LoVo (cell line): ENCODE results near the gene KCNJ5.

Source experiments
- DNase-seq: peaks from one replicate; pipeline ENCODE4 v3.0.0-alpha.2; 2016; ENCODE audit warnings: low spot score

KCNJ5 gene

GRCh38 chr11:128933481-128934178, 42.5 kb downstream of the KCNJ5 start:
- no peak for DNase-seq

- DNase-seq = no peak
Observed at GRCh38 chr11:128934351-128934750, 43.2 kb downstream of the KCNJ5 start.

GRCh38 chr11:128934926-128935325, 43.8 kb downstream of the KCNJ5 start:
- DNase-seq = no peak

- no peak for DNase-seq
Observed at GRCh38 chr11:128936606-128937251, 45.6 kb downstream of the KCNJ5 start.

GRCh38 chr11:128937480-128937879, 46.3 kb downstream of the KCNJ5 start:
- DNase-seq = no peak

- no peak for DNase-seq
Observed at GRCh38 chr11:128938156-128938885, 47.2 kb downstream of the KCNJ5 start.

GRCh38 chr11:128939591-128939990, 48.4 kb downstream of the KCNJ5 start:
- DNase-seq = no peak

GRCh38 chr11:128940156-128940555, 49.0 kb downstream of the KCNJ5 start:
- DNase-seq = no peak

GRCh38 chr11:128940603-128941002, 49.4 kb downstream of the KCNJ5 start:
- DNase-seq = no peak

GRCh38 chr11:128941110-128941509, 50.0 kb downstream of the KCNJ5 start:
- DNase-seq = no peak

- DNase-seq = no peak
Observed at GRCh38 chr11:128941573-128942271, 50.6 kb downstream of the KCNJ5 start.

GRCh38 chr11:128942272-128942612, 51.1 kb downstream of the KCNJ5 start:
- no peak for DNase-seq

GRCh38 chr11:128942817-128943427, 51.8 kb downstream of the KCNJ5 start, which contains the start of gene TP53AIP1:
Gene TP53AIP1, minus strand, starts transcription at chr11:128942871. Its CDS starts 5,053 bp downstream, at chr11:128937818.
- no peak for DNase-seq

GRCh38 chr11:128943428-128943976, 52.3 kb downstream of the KCNJ5 start:
- DNase-seq = no peak

GRCh38 chr11:128946648-128947047, 55.5 kb downstream of the KCNJ5 start:
- DNase-seq = no peak

- no peak for DNase-seq
Observed at GRCh38 chr11:128947773-128948172, 56.6 kb downstream of the KCNJ5 start.

GRCh38 chr11:128948583-128948982, 57.4 kb downstream of the KCNJ5 start:
- no peak for DNase-seq

- no peak for DNase-seq
Observed at GRCh38 chr11:128949791-128950454, 58.8 kb downstream of the KCNJ5 start.

- no peak for DNase-seq
Observed at GRCh38 chr11:128953151-128953550, 62.0 kb downstream of the KCNJ5 start.

GRCh38 chr11:128955636-128956035, 64.5 kb downstream of the KCNJ5 start:
- no peak for DNase-seq
